Stomach (tissue), 9 donors: ENCODE measurements around the gene PRM3. TPM values are rescaled to one million over a fixed set of nuclear protein-coding genes. Genes with fewer than 3 reads are reported as not detected.

Experiments used
- DNase-seq, 2 donors: peaks; one replicate each; pipeline versions ENCODE4 v3.0.0 to v3.0.0-alpha.2; 2013 to 2019
- H3K27ac ChIP-seq, 5 donors: fragments of 200-600 bp in 4 of 5; sonication (generic) in 4 of 5; one replicate each; pipeline ENCODE4 v1.5.1; 2013 to 2019; ENCODE audit warnings: mild to moderate bottlenecking in 1 of 5, moderate library complexity in 1 of 5
- H3K27me3 ChIP-seq, 3 donors: fragments of 200-600 bp; sonication (generic); one replicate each; pipeline ENCODE4 v1.5.1; 2017 to 2019; ENCODE audit warnings: mixed run types in 1 of 3
- H3K36me3 ChIP-seq, 4 donors: fragments of 200-600 bp; sonication (generic); 1 replicate in 3 of 4; 2 replicates in 1 of 4; pipeline ENCODE4 v1.5.1; 2016 to 2019
- H3K4me1 ChIP-seq, 4 donors: fragments of 200-600 bp; sonication (generic); one replicate each; pipeline ENCODE4 v1.5.1; 2016 to 2019
- H3K4me3 ChIP-seq, 4 donors: fragments of 200-600 bp; sonication (generic) in 3 of 4; one replicate each; pipeline ENCODE4 v1.5.1; 2016 to 2019; ENCODE audit warnings: mild to moderate bottlenecking in 1 of 4
- H3K9me3 ChIP-seq, 4 donors: fragments of 200-600 bp; sonication (generic); one replicate each; pipeline ENCODE4 v1.5.1; 2016 to 2019
- CTCF ChIP-seq, 7 experiments: fragments of 450-650 bp in 4 of 7; fragments of 200-600 bp in 3 of 7; sonication (generic) in 3 of 7; IDR thresholded peaks; one replicate each; pipeline ENCODE4 v1.5.1; 2016 to 2019; ENCODE audit warnings: antibody characterized with exemption in 7 of 7, control low read depth in 2 of 7, mild to moderate bottlenecking in 1 of 7
- EP300 ChIP-seq: sonication (generic); formaldehyde crosslinking; IDR thresholded peaks from one replicate; pipeline ENCODE4 v1.6.1; 2017; ENCODE audit warnings: antibody characterized with exemption
- POLR2A ChIP-seq, 4 donors: fragments of 450-650 bp; IDR thresholded peaks; one replicate each; pipeline ENCODE4 v1.6.1; 2016; ENCODE audit warnings: antibody characterized with exemption in 4 of 4, control low read depth in 2 of 4, mild to moderate bottlenecking in 1 of 4, moderate library complexity in 1 of 4
- POLR2AphosphoS5 ChIP-seq, 3 donors: sonication (generic); formaldehyde crosslinking; IDR thresholded peaks; one replicate each; pipeline ENCODE4 v1.6.1; 2016; ENCODE audit warnings: antibody characterized with exemption in 3 of 3
- WGBS, 5 donors: extraction: QIAGEN DNeasy Blood & Tissue Kit in 3 of 5; methylation state at CpG; one replicate each; pipeline versions ENCODE4 v1.1.5 to v1.1.7; 2013 to 2018; 5-methylcytosine and 5-hydroxymethylcytosine counted together
- intact Hi-C: fragments of 100-400 bp; cut with DNase I; formaldehyde crosslinking; loops from one replicate; pipeline ENCODE4 v1.15.1; 2023; ENCODE audit warnings: low total_unique reads
- polyA plus RNA-seq, 3 donors: library from polyadenylated mRNA; stranded (reverse); fragments of 200-250 nt; gene quantifications; one replicate each; pipeline ENCODE4 v1.2.3, GENCODE V29; 2013
- total RNA-seq, 5 donors: library from RNA; depleted of rRNA; stranded (reverse); fragments of >200 nt; gene quantifications; one replicate each; pipeline versions ENCODE4 v1.1.0 to v1.2.3, GENCODE V29; 2014 to 2016
- donor health status: healthy with polysubstance abuse.
- donor health status: Bipolar disorder and iron deficiency.
- donor health status: healthy.

Gene PRM3
- total and polyA plus RNA-seq, 8 donors, result not detected

DNA sequence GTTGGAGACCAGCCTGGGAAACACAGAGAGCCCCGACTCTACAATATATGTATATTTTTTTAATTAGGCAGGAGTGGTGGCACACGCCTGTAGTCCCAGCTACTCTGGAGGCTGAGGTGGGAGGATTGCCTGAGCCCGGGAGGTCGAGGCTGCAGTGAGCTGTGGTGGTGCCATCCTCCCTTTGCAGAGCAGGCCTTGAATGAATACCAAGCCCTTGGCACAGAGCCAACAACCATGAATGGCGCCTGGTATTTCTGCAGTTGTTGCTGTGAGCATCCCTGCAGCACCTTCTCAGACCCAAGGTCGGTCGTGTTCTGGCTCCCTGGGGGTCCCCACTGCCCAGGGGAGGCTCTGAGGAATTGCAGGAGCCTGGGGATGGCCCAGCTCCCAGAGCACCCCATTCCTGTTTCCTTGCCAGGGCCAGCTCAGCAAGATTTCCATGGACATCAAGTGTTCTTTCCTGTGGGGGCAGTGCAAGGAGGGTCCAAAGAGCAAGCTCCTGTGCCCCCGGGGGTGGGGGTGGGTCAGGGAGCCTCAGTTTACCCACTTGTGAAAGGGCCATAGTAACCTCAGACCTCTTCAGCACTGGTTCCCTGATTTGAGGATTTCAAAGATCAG lies 46.2 kb upstream of the PRM3 start:
- no peak for TF ChIP-seq POLR2AphosphoS5 (IDR thresholded peaks at IDR 0.05)
- TF ChIP-seq CTCF (IDR thresholded peaks at IDR 0.05), result no peak
- TF ChIP-seq POLR2A (IDR thresholded peaks at IDR 0.05), result no peak
- no peak for TF ChIP-seq EP300
- Histone ChIP-seq H3K27ac (no peak overlapping the region), H3K36me3 (no peaks in the 10 kb centered on the region), H3K9me3 (no peaks in the 10 kb centered on the region), H3K4me1 (peaks cover 0 to 6% (median 0%) of the 10 kb centered on the region in 4 donors), H3K4me3 (no peak overlapping the region), H3K27me3 (peaks cover 0 to 4% (median 0%) of the 10 kb centered on the region in 3 donors)
- peak in 1 of 2 donors; percentile 46 for DNase-seq
- 54 to 63% (median 57%) methylated on average over 6 to 8 of the region's 8 CpGs for WGBS, 5 donors
- intact Hi-C loops, result no loop called here

DNA sequence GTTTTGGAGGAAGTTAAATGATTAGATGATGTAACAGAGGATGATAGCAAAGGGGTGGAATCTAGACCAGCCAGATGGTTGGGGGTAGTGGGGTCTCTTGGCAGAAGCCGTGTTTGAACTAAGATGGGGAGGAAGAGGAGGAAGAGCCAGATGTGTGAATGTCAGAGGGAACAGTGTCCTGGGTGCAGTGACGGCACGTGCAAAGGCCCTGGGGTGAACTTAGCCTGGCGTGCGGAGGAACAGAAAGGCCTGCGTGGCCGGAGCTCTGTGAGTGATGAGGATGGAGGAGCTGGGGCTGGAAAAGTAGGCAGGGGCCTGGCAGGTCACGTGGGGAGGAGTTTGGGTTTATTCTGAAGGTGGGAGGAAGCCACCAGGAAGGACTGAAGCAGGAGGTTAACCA lies 45.4 kb upstream of the PRM3 start:
- Histone ChIP-seq H3K9me3 (no peaks in the 10 kb centered on the region), H3K36me3 (no peaks in the 10 kb centered on the region), H3K27me3 (peaks cover 0 to 4% (median 0%) of the 10 kb centered on the region in 3 donors), H3K27ac (no peak overlapping the region), H3K4me1 (peaks cover 0 to 6% (median 0%) of the 10 kb centered on the region in 4 donors), H3K4me3 (no peak overlapping the region)
- intact Hi-C loops, result no loop called here
- TF ChIP-seq CTCF (IDR thresholded peaks at IDR 0.05) (no peak), POLR2A (IDR thresholded peaks at IDR 0.05) (no peak), POLR2AphosphoS5 (IDR thresholded peaks at IDR 0.05) (no peak), EP300 (no peak)
- WGBS, 5 donors, result 84 to 91% (median 89%) methylated on average over 8 of the region's 8 CpGs
- DNase-seq, result no peak

GRCh38 chr16:11316331-11317015 lies 43.0 kb upstream of the PRM3 start:
- peaks cover 0 to 4% (median 0%) of the 10 kb centered on the region in 3 donors for H3K27me3 ChIP-seq
- no peaks in the 10 kb centered on the region for H3K9me3 ChIP-seq
- 84 to 91% (median 89%) methylated on average over 17 to 23 of the region's 23 CpGs for WGBS, 5 donors
- intact Hi-C loops, result no loop called here
- peaks cover 0 to 18% (median 12%) of the 10 kb centered on the region in 4 donors for H3K4me1 ChIP-seq
- no peak overlapping the region for H3K4me3 ChIP-seq
- H3K27ac ChIP-seq, result no peak overlapping the region
- TF ChIP-seq POLR2AphosphoS5 (IDR thresholded peaks at IDR 0.05) (no peak), POLR2A (IDR thresholded peaks at IDR 0.05) (no peak), CTCF (IDR thresholded peaks at IDR 0.05) (no peak), EP300 (no peak)
- no peaks in the 10 kb centered on the region for H3K36me3 ChIP-seq
- no peak for DNase-seq

- Histone ChIP-seq H3K27me3 (peaks cover 0 to 4% (median 0%) of the 10 kb centered on the region in 3 donors), H3K9me3 (no peaks in the 10 kb centered on the region), H3K27ac (no peak overlapping the region), H3K4me1 (peaks cover 0 to 26% (median 15%) of the 10 kb centered on the region in 4 donors), H3K36me3 (no peaks in the 10 kb centered on the region), H3K4me3 (no peak overlapping the region)
- intact Hi-C loops, result no loop called here
- no peak for TF ChIP-seq POLR2A (IDR thresholded peaks at IDR 0.05)
- no peak for TF ChIP-seq POLR2AphosphoS5 (IDR thresholded peaks at IDR 0.05)
- no peak for TF ChIP-seq CTCF (IDR thresholded peaks at IDR 0.05)
- no peak for TF ChIP-seq EP300
- peak in 1 of 2 donors; percentile 54 for DNase-seq
- WGBS, 5 donors, result 49 to 69% (median 64%) methylated on average over 9 to 13 of the region's 13 CpGs
Observed at GRCh38 chr16:11315510-11315909, 42.1 kb upstream of the PRM3 start.
